HepG2 (cell line): ENCODE data around the gene PHLPP2. TPM values are rescaled to one million over a fixed set of nuclear protein-coding genes. Genes with fewer than 3 reads are reported as not detected.

Experiments used
- ERF ChIP-seq: IDR thresholded peaks from 2 replicates; pipeline ENCODE4 v1.6.1; 2018; ENCODE audit warnings: missing biosample characterization, missing genetic modification reagents
- HIC2 ChIP-seq: sonication (generic); formaldehyde crosslinking; IDR thresholded peaks from 2 replicates; pipeline ENCODE4 v1.9.0; 2022; ENCODE audit warnings: low read depth, missing genetic modification reagents
- KLF12 ChIP-seq: sonication (generic); formaldehyde crosslinking; IDR thresholded peaks from 2 replicates; pipeline ENCODE4 v1.4.0; 2020; ENCODE audit warnings: missing genetic modification reagents, borderline replicate concordance
- MAX ChIP-seq: IDR thresholded peaks from 2 replicates; pipeline ENCODE4 v1.6.1; 2012; ENCODE audit warnings: inconsistent platforms
- MIXL1 ChIP-seq: IDR thresholded peaks from 2 replicates; pipeline ENCODE4 v1.6.1; 2016
- MYPOP ChIP-seq: sonication (generic); formaldehyde crosslinking; IDR thresholded peaks from 2 replicates; pipeline ENCODE4 v1.8.1; 2023; ENCODE audit warnings: mild to moderate bottlenecking, moderate library complexity, missing genetic modification reagents
- NFYB ChIP-seq: sonication (generic); formaldehyde crosslinking; IDR thresholded peaks from 2 replicates; pipeline ENCODE4 v1.4.0; 2020; ENCODE audit warnings: missing genetic modification reagents
- PTBP1 ChIP-seq: fragments of 200-400 bp; formaldehyde crosslinking; IDR thresholded peaks from 2 replicates; pipeline ENCODE4 v1.6.1; 2018; ENCODE audit warnings: low read length, low read depth; ENCODE audit not compliant: poor library complexity, severe bottlenecking
- SMC3 ChIP-seq: IDR thresholded peaks from 2 replicates; pipeline ENCODE4 v1.6.1; 2011; ENCODE audit warnings: low read length, improper control_type of control experiment
- SOX13 ChIP-seq, 3 experiments: fragments of 450-650 bp in 1 of 3; sonication (generic) in 1 of 3; formaldehyde crosslinking in 1 of 3; IDR thresholded peaks in 2 of 3; conservative IDR thresholded peaks in 1 of 3; 2 replicates each; pipeline versions ENCODE4 v1.5.0 to v1.6.1; 2016 to 2020; ENCODE audit warnings: antibody characterized with exemption in 1 of 3, mild to moderate bottlenecking in 1 of 3, missing compliant biosample characterization in 1 of 3, missing genetic modification reagents in 1 of 3, moderate library complexity in 1 of 3
- STAT6 ChIP-seq: sonication (generic); formaldehyde crosslinking; IDR thresholded peaks from 2 replicates; pipeline ENCODE4 v1.4.0; 2020; ENCODE audit warnings: missing genetic modification reagents, mild to moderate bottlenecking, borderline replicate concordance
- TFE3 ChIP-seq: IDR thresholded peaks from 2 replicates; pipeline ENCODE4 v1.6.1; 2016
- WIZ ChIP-seq: sonication (generic); formaldehyde crosslinking; IDR thresholded peaks from 2 replicates; pipeline ENCODE4 v1.5.1; 2020; ENCODE audit warnings: mild to moderate bottlenecking, missing genetic modification reagents
- ZNF230 ChIP-seq: sonication (generic); formaldehyde crosslinking; IDR thresholded peaks from 2 replicates; pipeline ENCODE4 v1.4.0; 2020; ENCODE audit warnings: mild to moderate bottlenecking, missing genetic modification reagents
- ZNF644 ChIP-seq: IDR thresholded peaks from 2 replicates; pipeline ENCODE4 v1.6.1; 2016; ENCODE audit warnings: low read depth
- polyA plus RNA-seq, 8 experiments: library from polyadenylated mRNA; depleted of rRNA in 3 of 8; stranded (reverse) in 7 of 8; unstranded in 1 of 8; fragments of >200 nt; fragmentation: Illumina TruSeq in 4 of 8; extraction: Trizol in 4 of 8; gene quantifications; 2 replicates each; pipeline versions ENCODE4 v1.2.1 to v1.2.3, GENCODE V29; 2011 to 2016; ENCODE audit warnings: low read depth in 4 of 8, missing spikeins in 1 of 8, mixed read lengths in 1 of 8; ENCODE audit not compliant: insufficient read depth in 1 of 8
- total RNA-seq, 5 experiments: library from RNA; depleted of rRNA; stranded (reverse); fragments of >200 nt; fragmentation: Illumina TruSeq; extraction: Trizol; gene quantifications; 2 replicates each; pipeline ENCODE4 v1.2.3, GENCODE V29; 2016; ENCODE audit warnings: low read depth in 1 of 5

The PHLPP2 gene
- total and polyA plus RNA-seq, 2 of the 13 experiments (the other 11 are each of a cell fraction or from before 2014, with no cell fraction given) = 8.9 TPM

DNA sequence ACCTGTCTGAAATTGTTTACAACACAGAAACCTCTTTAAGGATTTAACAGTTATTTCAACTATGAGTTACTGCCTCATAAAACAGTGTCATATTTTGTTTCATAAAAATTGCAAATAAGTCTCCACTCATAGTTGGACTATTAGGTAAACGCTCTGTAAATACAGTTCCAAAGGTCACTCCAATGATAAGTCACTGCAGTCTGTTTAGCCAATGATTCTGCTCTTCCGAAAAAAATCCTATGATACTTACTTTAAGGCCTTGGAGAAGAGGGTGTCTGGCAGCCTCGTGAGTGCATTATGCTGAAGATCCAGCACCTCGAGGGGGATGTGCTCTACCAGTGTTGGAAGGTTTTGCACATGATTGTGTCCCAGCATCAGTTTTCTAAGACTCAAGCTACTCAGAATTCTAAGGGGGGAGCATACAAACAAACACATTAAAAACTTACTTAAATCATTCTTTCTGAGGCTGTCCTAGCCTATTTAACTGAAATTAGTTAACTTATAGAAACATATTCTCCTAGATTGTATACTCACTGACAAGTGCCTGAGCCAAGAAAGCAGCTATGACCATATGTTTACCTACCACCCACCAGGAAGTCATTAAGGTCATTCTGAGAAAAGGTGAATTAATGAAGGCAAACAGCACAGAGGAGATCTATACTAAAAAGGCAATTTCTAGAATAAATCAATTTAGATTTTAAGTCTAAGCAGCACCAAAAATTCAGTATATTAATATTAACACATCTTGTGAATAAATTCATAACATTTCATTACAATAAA lies 57.4 kb downstream of the PHLPP2 start (continued):
- TF ChIP-seq HIC2 (CRISPR knock-in tag) = no peak
- TF ChIP-seq NFYB = 0 out of 2 replicates have a peak, but pooled peaks have one; percentile 23
- no peak for TF ChIP-seq ZNF230
- 0 out of 2 replicates have a peak, but pooled peaks have one; percentile 26 for TF ChIP-seq TFE3 (CRISPR knock-in tag)
- no peak for TF ChIP-seq WIZ (CRISPR knock-in tag)
- TF ChIP-seq ZNF644 (CRISPR knock-in tag) = peak; percentile 51; the same call in 1 of the 2 replicates
- TF ChIP-seq ERF = peak; percentile 65
- TF ChIP-seq PTBP1 = no peak
- peak; percentile 58; the same call in 1 of the 2 replicates for TF ChIP-seq MYPOP (CRISPR knock-in tag)
- peak; percentile 47; the same call in 1 of the 2 replicates for TF ChIP-seq MAX
- TF ChIP-seq SOX13 (IDR thresholded peaks at IDR 0.05) = no peak
- peak in 1 of 2 experiments; percentile 46; a peak in 1 of 4 replicates for TF ChIP-seq SOX13 (CRISPR knock-in tag; conservative IDR thresholded peaks at IDR 0.05 in 1 of 2, IDR thresholded peaks at IDR 0.05 in 1 of 2)
- no peak for TF ChIP-seq STAT6 (CRISPR knock-in tag)
- 0 out of 2 replicates have a peak, but pooled peaks have one; percentile 11 for TF ChIP-seq MIXL1
- no peak for TF ChIP-seq KLF12 (CRISPR knock-in tag)
- 0 out of 2 replicates have a peak, but pooled peaks have one; percentile 8 for TF ChIP-seq SMC3
